ELF-1 (cell line): Measurements from ENCODE around the gene MX1.
A peak's percentile ranks its signal among the peaks of the same experiment; 100 is the strongest.
"Not testable (repeated sequence)": the region's sequence is repeated elsewhere in the genome, so short reads cannot be mapped to it uniquely, and the experiment has no call there.

Experiments used
- DNase-seq: peaks from one replicate; pipeline ENCODE4 v3.0.0-alpha.2; 2016; ENCODE audit warnings: low read depth, low spot score

The MX1 gene

DNA sequence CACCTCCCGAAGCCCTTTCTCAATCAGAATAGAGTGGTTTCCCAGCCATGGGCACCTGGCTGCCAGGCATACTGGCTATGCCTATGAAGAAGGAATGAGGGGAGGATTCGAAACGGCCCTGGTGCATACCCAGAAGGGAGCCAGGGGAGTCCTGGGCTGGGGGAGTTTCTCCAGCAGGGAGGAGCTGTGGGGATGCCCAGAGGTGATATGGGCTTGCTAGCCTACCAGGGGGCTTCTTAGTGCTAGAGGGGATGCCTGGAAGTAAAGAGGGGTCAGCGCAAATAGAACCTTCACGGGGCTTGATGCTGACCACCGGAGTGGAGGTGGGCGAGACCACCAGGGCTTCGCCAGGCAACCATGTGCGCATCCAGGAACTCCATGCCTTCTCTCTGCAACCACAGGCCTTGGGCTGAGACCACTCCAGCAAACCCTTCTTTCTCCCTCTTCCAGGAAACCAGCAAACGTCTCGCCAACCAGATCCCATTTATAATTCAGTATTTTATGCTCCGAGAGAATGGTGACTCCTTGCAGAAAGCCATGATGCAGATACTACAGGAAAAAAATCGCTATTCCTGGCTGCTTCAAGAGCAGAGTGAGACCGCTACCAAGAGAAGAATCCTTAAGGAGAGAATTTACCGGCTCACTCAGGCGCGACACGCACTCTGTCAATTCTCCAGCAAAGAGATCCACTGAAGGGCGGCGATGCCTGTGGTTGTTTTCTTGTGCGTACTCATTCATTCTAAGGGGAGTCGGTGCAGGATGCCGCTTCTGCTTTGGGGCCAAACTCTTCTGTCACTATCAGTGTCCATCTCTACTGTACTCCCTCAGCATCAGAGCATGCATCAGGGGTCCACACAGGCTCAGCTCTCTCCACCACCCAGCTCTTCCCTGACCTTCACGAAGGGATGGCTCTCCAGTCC, 18.2 kb upstream of the MX1 start:
- DNase-seq, result no peak

DNA sequence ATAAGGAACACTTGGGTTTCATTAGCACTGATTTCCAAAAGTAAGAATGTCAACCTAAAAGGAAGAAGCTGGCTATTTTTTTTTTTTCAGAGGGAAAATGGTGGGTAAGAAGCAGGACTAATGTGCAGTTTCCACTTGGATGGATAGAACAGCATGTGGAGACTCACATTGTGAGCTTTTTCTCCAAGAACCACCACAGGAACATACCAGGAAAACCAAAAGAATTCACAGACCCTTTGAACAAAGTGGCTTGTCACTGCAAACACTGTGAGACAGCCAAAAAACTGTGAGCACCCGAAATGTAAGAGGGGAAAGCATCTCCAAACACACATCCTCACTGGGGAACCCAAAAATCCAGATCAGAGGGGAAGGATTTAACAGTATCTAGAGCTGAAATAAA, 15.7 kb upstream of the MX1 start:
- DNase-seq, result no peak

DNA sequence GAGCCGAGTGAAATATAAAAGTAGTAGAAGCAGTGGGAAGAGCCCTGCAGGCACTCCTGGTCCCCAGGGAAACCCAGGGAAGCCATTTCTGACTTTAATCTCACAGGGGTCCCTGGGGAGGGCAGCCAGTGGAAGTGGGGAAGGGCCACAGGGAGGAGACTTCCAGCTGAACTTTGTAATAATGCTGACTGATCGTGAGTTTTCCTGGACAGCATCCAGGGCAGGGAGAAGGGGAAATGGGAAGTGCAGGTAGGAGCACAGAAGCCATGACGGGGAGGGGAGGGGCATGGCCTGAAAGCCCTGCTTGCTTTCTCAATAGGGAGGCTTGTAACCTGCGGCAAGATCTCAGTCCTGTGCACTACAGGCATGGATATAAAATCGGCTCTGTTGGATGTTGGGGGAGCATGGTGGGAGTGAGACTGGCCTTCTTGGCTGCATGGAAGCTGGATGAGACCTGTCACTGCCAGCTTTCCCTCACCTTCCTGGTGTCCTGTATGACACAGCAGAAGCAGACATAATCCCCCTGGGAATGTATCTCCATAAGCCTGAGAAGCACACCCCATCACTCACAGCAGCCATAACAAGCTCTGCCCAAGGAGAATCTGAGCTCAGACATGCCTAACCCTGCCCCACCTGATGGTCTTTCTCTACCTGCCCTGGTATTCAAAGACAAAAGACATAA, 15.1 kb upstream of the MX1 start:
- no peak for DNase-seq

DNA sequence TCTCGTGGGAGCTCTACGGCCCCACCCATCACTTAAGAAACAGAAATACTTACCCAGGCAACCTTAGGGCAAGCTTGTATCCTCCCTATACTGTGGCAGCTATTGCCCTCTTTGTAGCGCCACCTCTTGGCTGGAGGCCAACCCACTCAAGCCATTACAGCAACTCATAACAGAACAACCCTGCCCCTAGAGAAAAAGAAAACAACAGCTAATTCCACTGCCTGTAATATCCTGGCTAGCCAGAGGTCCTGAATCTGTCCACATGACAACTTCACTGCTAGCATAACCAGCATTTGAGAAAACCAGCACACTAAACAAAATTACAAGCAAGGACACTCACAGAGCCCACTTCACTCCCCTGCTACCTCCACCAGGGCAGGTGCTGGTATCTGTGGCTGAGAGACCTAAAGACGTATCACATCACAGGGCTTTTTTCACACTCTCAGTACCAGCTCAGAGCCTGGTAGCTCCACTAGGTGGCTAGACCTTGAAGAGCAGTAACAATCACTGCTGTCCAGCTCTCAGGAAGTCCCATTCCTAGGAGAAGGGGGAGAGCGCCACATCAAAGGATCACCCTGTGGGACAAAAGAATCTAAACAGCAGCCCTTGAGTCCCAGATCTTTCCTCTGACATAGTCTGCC, 14.5 kb upstream of the MX1 start:
- peak; percentile 32 for DNase-seq

DNA sequence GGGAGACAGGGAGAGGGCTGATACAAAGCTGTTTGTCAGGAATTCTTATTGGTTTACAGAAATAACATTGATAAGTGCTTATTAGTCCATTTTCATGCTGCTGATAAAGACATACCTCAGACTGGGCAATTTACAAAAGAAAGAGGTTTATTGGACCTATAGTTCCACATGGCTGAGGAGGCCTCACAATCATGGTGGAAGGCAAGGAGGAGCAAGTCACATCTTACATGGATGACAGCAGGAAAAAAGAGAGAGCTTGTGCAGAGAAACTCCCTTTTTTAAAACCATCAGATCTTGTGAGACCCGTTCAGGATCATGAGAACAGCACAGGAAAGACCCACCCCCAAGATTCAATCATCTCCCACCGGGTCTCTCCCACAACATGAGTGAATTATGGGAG, 8.5 kb upstream of the MX1 start:
- not testable (repeated sequence) for DNase-seq

DNA sequence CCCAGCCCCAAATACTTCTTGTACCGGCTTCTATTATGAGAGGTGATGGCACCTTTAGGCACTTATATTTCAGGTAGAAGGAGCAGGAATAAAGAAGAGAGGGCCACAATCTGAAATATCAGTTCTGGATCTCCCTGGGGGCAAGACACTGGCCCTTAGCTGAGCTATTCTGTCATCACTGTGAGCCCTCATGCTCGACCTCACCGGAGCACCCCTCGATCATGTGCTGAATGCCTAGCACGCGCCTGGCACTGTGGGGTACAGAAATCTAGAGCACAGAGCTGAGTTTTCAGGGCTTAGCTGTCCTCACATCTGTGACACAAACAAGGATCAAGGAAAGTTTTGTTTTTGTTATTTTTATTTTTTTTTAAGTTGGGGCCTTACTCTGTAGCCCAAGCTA, 7.6 kb upstream of the MX1 start:
- no peak for DNase-seq

DNA sequence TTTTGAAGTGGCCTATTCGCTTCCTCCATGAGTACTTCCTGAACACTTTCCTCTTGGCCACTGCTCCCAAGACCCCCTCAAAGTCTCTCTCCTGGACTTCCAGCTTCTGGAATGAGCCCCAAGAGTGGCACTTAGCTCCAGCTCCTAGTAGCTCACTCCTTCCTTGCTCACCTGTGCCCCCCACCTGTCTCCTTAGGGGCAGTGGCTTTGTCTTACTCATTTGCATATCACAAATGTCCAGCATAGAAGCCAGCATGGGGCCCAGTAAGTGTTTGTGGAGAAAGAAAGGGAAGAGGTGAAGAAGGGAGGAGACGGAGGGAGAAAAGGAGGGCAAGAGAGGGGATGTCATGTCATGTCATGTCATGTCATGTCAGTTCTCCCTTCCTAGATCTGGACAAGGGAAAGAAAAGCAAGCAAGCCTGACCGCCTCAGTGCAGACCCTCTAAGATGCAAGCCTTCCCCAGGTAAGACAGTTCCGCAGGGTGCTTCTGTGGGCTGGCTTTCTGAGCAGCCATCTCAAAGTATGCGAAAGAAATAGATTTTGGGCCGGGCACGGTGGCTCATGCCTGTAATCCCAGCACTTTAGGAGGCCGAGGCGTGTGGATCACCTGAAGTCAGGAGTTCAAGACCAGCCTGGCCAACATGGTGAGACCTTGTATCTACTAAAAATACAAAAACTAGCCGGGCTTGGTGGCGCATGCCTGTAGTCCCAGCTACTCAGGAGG, 6.9 kb upstream of the MX1 start:
- DNase-seq, result no peak

DNA sequence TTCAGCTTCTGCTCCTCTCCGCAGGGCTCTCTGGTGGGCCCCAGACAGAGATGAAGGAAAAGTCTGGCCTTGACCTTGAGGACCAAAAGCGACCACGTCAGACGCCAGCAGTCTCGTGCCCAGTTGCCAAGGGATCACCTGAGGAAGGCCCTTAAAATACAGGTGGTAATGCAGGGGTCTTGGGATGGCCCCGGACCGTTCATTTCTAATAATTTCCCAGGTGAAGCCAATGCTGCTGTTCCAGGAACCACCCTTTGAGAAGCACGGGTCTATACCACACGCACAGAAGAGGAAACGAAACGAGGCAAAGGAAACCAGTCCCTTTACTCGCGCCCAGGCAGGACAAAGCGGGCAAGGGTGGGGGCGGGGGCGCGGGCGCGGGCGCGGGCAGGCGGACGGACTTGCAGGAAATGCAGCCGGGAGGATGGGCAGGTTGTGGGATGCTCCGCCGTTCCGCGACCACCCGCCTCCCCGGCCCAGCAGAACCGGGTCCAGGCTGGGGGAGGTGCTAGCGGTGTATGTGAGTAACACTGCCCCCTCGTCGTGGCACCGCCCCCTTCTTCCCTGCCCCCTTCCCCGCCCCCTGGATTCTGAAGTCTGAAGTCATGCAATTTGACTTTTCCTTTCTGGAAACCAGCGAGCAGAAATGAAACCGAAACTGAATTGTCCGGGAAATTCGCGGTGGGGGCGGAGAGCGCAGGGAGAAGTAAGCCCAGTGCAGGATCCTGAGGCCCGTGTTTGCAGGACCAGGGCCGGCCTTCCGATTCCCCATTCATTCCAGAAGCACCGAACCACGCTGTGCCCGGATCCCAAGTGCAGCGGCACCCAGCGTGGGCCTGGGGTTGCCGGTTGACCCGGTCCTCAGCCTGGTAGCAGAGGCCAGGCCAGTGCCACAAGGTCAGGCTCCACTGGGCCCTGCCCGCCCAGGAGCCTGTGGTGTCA, 5.8 kb upstream of the MX1 start:
- DNase-seq, result peak; percentile 65

DNA sequence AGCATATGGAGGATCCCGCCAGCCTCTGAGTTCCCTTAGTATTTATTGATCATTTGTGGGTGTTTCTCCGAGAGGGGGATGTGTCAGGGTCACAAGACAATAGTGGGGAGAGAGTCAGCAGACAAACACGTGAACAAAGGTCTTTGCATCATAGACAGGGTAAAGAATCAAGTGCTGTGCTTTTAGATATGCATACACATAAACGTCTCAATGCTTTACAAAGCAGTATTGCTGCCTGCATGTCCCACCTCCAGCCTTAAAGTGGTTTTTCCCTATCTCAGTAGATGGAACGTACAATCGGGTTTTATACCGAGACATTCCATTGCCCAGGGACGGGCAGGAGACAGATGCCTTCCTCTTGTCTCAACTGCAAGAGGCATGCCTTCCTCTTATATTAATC, 5.0 kb upstream of the MX1 start:
- DNase-seq, result not testable (repeated sequence)

DNA sequence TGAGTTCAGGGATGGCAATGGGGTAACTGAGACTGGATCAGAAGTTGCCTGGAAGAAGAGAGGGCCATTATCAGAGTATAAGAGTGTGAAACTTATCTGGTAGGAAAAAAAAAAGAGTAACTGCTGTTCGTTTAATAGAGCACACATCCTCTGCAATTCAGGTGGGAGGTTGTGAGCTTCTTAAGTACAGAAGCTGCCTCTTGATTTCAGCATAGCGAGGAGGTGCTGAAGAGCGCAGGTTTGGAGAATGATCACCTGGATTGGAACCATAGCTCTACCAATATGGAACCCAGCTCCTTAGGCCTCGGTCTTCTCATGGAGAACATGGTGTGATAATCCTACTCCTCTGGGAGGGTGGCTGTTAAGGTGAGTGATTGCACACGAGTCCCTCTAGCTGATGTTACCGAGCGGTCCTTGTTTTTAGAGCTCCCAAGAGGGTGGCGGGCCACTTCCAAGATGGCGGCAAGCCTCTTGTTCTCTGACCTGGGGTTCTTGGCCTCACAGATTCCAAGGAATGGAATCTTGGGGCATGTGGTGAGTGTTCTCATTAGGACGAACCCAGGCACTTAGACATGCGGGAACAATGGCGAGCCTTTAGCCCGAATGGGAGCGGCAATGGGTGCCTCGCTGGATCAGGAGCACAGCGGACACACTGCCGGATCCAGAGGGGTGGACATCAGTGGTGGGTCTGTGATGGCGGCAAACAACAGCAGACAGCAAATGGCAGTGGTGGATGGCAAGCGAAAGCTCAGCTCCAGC, 3.3 kb upstream of the MX1 start:
- DNase-seq, result no peak

DNA sequence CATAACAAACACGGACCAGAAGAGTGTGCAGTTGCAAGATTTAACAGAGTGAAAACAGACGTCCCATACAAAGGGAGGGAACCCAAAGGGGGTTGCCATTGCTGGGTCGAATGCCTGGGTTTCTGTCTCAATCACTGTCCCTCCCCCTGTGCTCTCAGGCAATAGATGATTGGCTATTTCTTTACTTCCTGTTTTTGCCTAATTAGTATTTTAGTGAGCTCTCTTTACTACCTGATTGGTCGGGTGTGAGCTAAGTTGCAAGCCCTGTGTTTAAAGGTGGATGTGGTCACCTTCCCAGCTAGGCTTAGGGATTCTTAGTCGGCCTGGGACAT, 2.8 kb upstream of the MX1 start:
- not testable (repeated sequence) for DNase-seq

DNA sequence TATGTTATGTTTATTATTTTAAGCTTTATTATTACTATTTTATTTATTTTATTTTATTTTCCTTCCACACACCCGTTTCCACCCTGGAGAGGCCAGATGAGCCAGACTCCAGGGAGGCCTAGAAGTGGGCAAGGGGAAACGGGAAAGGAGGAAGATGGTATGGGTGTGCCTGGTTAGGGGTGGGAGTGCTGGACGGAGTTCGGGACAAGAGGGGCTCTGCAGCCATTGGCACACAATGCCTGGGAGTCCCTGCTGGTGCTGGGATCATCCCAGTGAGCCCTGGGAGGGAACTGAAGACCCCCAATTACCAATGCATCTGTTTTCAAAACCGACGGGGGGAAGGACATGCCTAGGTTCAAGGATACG, 468 bp upstream of the MX1 start:
- DNase-seq, result no peak

DNA sequence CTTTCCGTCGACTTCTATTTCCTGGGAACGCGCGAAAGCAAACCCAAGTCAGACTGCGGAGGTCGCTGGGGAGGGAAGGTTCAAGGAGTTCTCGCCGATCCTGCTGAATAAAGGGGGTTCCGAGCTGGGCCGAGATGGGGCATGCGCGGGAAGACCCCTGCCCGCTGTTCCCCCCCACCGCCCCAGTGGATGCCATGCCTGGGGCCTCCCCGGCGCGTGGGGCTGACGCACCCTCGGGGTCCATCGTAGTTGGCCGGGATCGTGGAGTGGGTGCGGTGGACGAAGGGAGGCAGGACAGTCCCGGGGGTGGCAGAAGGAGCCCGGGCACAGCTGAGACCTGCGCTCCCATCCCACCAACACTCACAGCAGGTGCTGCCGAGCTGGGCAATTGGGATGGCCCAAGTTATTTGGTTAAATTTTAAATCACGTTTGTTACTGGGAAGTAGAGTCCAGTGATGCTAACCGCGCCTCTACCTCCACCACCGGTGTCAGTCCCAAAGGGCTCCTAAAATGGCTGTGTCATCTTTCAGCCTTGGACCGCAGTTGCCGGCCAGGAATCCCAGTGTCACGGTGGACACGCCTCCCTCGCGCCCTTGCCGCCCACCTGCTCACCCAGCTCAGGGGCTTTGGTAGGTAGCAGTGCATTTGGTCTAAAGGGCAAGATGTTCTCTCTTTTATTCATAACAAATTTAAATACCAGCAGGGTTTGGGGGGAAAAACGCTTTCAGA, 801 bp downstream of the MX1 start:
- DNase-seq, result peak; percentile 9

DNA sequence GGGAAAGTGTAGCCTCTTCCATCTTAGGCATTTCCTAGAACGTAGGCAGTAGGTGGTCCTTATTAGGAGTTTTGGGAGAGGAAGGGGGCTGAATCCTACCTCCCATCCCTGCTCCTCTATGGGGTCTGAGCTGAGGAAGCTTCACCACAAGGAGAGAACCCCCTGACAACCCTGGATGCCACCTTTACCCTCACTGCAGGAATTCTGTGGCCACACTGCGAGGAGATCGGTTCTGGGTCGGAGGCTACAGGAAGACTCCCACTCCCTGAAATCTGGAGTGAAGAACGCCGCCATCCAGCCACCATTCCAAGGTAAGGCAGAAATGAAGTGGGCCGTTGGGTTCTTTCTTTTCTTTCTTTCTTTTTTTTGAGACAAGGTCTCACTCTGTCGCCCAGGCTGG, 1.5 kb downstream of the MX1 start:
- no peak for DNase-seq

DNA sequence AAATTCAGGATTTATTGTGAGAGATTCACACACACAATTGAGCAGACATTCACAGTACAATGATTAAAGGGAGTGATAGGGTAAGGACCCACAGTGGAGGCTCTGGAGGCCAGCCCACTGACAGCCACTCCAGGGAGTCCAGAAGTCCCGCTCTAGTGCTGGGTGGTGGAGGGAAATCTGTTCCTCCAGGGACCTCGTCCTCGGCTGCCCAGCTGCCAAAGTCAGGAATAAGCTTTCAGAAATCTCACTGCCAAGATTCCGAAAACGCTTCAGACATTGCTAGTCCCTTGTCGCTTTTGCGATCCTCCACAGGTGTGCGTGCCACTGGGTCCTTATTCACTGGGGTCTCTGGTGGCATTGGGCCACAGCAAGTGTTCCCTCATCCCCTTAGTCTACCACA, 2.3 kb downstream of the MX1 start:
- DNase-seq, result no peak

DNA sequence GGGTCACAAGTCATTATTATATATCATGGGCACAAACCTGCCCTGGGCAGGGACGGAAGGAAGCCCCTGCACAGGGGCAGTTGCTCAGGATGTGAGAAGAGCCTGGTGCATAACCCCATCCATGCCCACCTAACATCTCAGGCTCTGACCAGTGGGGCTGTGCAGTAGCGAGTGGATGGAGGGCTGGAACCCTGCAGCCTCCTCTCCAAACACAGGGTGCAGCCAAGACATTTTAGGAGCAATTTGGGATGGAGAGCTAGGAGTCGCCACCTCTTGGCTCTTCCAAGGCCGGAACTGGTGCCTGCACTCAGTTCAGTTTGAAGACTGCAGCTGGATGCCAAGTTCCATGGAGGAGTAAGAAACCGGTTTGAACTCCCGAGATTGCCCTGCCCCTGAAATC, 2.8 kb downstream of the MX1 start:
- no peak for DNase-seq

DNA sequence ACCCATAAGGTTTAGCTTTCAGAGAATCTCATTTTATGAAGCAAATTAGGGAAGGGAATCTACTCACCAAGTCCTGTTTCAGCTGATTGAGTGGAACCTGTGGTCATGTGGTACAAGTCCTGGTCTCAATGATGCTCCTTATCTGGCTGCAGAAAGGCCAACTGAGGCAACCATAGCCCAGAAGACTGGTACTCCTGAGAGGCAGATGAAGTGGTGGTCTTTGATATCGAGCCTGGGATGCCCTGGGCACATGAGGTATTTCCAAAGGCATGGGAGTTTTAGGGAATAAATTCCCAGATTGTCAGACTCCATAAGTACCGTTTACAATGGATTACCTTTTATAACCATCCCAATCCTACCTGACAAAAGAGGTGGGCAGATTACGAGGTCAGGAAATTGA, 3.3 kb downstream of the MX1 start:
- DNase-seq, result no peak

DNA sequence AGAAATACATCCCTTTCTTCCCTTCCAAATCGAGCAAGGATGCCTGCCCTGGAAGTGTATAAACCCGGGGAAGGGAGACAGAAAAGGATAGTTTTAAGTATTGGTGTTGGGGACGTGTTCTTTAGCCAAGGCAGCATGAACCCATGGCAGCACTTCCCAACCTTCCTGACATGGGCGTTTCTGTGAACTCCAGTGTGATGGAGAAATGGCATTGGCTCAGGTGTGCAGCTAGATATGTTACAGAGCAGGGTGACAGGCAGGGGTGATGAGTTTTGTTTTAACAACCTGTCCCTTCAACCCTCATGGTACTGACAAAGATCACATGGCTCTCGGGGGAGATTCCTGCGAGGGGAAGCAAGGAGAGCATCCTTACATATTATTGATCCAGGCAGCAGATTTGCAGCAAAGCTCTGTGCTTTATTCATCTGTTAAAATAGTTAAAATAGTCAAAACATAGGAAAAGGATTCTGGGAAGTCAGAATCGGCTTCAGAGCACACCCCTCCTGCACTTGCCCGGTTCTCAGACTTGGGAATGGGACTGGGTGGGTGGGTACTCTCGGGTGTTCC, 4.0 kb downstream of the MX1 start:
- DNase-seq, result no peak

DNA sequence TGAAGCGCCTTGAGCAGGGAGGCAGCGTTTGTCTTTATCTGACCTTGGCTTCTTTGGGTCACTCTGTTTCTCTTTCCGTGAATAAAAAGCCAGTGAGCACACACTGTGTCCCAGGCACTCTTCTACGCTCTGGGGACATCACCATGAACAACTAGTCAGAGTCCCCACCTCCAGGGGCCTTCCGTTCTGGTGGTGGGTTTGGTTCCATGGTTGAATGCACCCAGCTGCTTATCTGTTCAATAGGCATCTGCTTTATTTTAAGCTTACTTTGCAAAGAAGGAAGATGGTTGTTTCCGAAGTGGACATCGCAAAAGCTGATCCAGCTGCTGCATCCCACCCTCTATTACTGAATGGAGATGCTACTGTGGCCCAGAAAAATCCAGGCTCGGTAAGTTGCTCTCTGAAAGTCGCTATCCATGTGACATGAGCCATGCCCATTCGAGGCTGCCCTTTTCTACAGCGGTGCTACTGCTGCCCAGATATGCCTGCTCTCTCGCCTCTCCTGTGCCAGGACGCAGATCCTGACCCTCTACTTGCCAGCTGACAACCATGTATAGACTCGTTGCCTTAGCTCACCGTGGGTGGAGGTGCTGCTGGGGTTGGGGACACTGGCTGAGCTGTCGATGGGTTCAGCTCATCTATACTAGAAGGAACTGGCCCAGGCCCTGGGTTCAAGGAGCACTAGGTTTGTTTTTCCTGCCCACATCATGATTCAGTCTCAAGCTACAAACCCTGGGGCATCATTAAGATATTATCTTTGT, 5.9 kb downstream of the MX1 start:
- DNase-seq, result no peak
